SK-N-SH (cell line): ENCODE results near the gene RHBG. TPM values are rescaled to one million over a fixed set of nuclear protein-coding genes. Genes with fewer than 3 reads are reported as not detected.

Experiments
- CTCF ChIA-PET: fragments of 300-600, 350-600 bp; formaldehyde crosslinking; extraction: SDS; loops from one replicate; lab custom pipeline; 2021; lab: Yijun Ruan, JAX
- POLR2A ChIA-PET: fragments of 350-600 bp; sonication (Branson Sonifier 250); formaldehyde crosslinking; extraction: SDS; loops from one replicate; lab custom pipeline; 2020; ENCODE audit warnings: antibody characterized with exemption, inconsistent platforms; lab: Yijun Ruan, JAX
- DNase-seq: peaks from one replicate; pipeline ENCODE4 v3.0.0; 2012
- H2AFZ ChIP-seq: fragments of 200-600 bp; sonication (generic); 2 replicates; pipeline ENCODE4 v1.8.1; 2016; ENCODE audit warnings: antibody characterized with exemption, mild to moderate bottlenecking, low read depth
- H3F3A ChIP-seq: fragments of 200-600 bp; sonication (generic); replicated peaks from 2 replicates; pipeline ENCODE3; 2016; ENCODE audit warnings: antibody characterized with exemption, mild to moderate bottlenecking; ENCODE audit not compliant: insufficient read depth
- H3K27ac ChIP-seq, 2 experiments: fragments of 200-500 bp in 1 of 2; fragments of 200-600 bp in 1 of 2; sonication (Bioruptor generic) in 1 of 2; sonication (generic), shearing (Covaris generic) in 1 of 2; 2 replicates each; pipeline versions ENCODE4 v1.5.1 to v1.6.1; 2014 to 2016; ENCODE audit warnings: low read depth in 2 of 2, inconsistent platforms in 1 of 2, low read length in 1 of 2, mild to moderate bottlenecking in 1 of 2, mixed read lengths in 1 of 2
- H3K27me3 ChIP-seq: fragments of 200-600 bp; sonication (generic), shearing (Covaris generic); 2 replicates; pipeline ENCODE4 v1.6.1; 2016; ENCODE audit warnings: mixed run types; ENCODE audit not compliant: insufficient read depth
- H3K36me3 ChIP-seq, 2 experiments: fragments of 200-500 bp in 1 of 2; fragments of 200-600 bp in 1 of 2; sonication (Bioruptor generic) in 1 of 2; sonication (generic) in 1 of 2; replicated peaks in 1 of 2; 2 replicates each; pipeline versions ENCODE3 to v1.5.1; 2014 to 2016; ENCODE audit warnings: low read length in 1 of 2, mild to moderate bottlenecking in 1 of 2; ENCODE audit not compliant: insufficient read depth in 2 of 2, control insufficient read depth in 1 of 2
- H3K4me1 ChIP-seq, 2 experiments: fragments of 200-500 bp in 1 of 2; fragments of 200-600 bp in 1 of 2; sonication (Bioruptor generic) in 1 of 2; sonication (generic), shearing (Covaris generic) in 1 of 2; 2 replicates each; pipeline versions ENCODE4 v1.5.1 to v1.6.1; 2014 to 2016; ENCODE audit warnings: low read depth in 1 of 2, low read length in 1 of 2, mixed run types in 1 of 2; ENCODE audit not compliant: insufficient read depth in 2 of 2, control insufficient read depth in 1 of 2
- H3K4me2 ChIP-seq: fragments of 200-600 bp; sonication (generic), shearing (Covaris generic); 2 replicates; pipeline ENCODE4 v1.6.1; 2017; ENCODE audit warnings: mixed run types
- H3K4me3 ChIP-seq, 2 experiments: fragments of 200-500 bp in 1 of 2; fragments of 200-600 bp in 1 of 2; sonication (Bioruptor generic) in 1 of 2; sonication (generic), shearing (Covaris generic) in 1 of 2; 2 replicates each; pipeline versions ENCODE4 v1.5.1 to v1.8.1; 2014 to 2016; ENCODE audit warnings: low read depth in 2 of 2, inconsistent platforms in 1 of 2, low read length in 1 of 2, mild to moderate bottlenecking in 1 of 2, mixed read lengths in 1 of 2, moderate library complexity in 1 of 2
- H3K79me2 ChIP-seq: fragments of 200-600 bp; sonication (generic); 2 replicates; pipeline ENCODE4 v1.8.1; 2017; ENCODE audit warnings: mild to moderate bottlenecking; ENCODE audit not compliant: insufficient read depth
- H3K9ac ChIP-seq: fragments of 200-600 bp; sonication (generic); 2 replicates; pipeline ENCODE4 v1.6.1; 2017; ENCODE audit warnings: mixed run types
- H3K9me2 ChIP-seq: fragments of 200-600 bp; sonication (generic); 2 replicates; pipeline ENCODE4 v1.6.1; 2017; ENCODE audit warnings: mixed run types
- H3K9me3 ChIP-seq: fragments of 200-600 bp; sonication (generic); 2 replicates; pipeline ENCODE4 v1.6.1; 2017; ENCODE audit warnings: mixed run types, mild to moderate bottlenecking, moderate library complexity
- H4K20me1 ChIP-seq: fragments of 200-600 bp; sonication (generic); 2 replicates; pipeline ENCODE4 v1.6.1; 2017; ENCODE audit warnings: mild to moderate bottlenecking, mixed run types; ENCODE audit not compliant: insufficient read depth
- ELF1 ChIP-seq: IDR thresholded peaks from 2 replicates; pipeline ENCODE4 v1.4.0; 2012
- EZH2phosphoT487 ChIP-seq: fragments of 200-600 bp; sonication (generic); IDR thresholded peaks from 2 replicates; pipeline ENCODE4 v1.6.1; 2017; ENCODE audit warnings: low read depth, mixed run types, mild to moderate bottlenecking, antibody characterized with exemption, moderate library complexity, borderline replicate concordance
- FOSL2 ChIP-seq: IDR thresholded peaks from 2 replicates; pipeline ENCODE4 v1.4.0; 2012; ENCODE audit warnings: low read depth, mild to moderate bottlenecking, moderate library complexity, borderline replicate concordance
- FOXJ3 ChIP-seq: sonication (generic); formaldehyde crosslinking; IDR thresholded peaks from 2 replicates; pipeline ENCODE4 v1.5.1; 2020; ENCODE audit warnings: mild to moderate bottlenecking, missing genetic modification reagents
- FOXM1 ChIP-seq: IDR thresholded peaks from 2 replicates; pipeline ENCODE4 v1.4.0; 2012; ENCODE audit warnings: low read depth, mild to moderate bottlenecking
- GABPA ChIP-seq: IDR thresholded peaks from 2 replicates; pipeline ENCODE4 v1.4.0; 2012; ENCODE audit warnings: low read depth, mild to moderate bottlenecking
- MAX ChIP-seq: IDR thresholded peaks from 2 replicates; pipeline ENCODE4 v1.4.0; 2012; ENCODE audit warnings: low read depth
- NFIC ChIP-seq: IDR thresholded peaks from 2 replicates; pipeline ENCODE4 v1.4.0; 2012; ENCODE audit warnings: borderline replicate concordance
- NRF1 ChIP-seq: IDR thresholded peaks from 2 replicates; pipeline ENCODE4 v1.6.1; 2012; ENCODE audit warnings: low read depth, mild to moderate bottlenecking, low read length
- RAD21 ChIP-seq: IDR thresholded peaks from 2 replicates; pipeline ENCODE4 v1.6.1; 2012; ENCODE audit warnings: mild to moderate bottlenecking, low read length
- RFX5 ChIP-seq: IDR thresholded peaks from 2 replicates; pipeline ENCODE4 v1.6.1; 2012; ENCODE audit warnings: mild to moderate bottlenecking, improper control_type of control experiment, low read length
- RXRA ChIP-seq: IDR thresholded peaks from 2 replicates; pipeline ENCODE4 v1.4.0; 2012; ENCODE audit warnings: low read depth, mild to moderate bottlenecking, borderline replicate concordance
- SIN3A ChIP-seq: IDR thresholded peaks from 2 replicates; pipeline ENCODE4 v1.6.1; 2012; ENCODE audit warnings: low read depth, mild to moderate bottlenecking, low read length, moderate library complexity, borderline replicate concordance
- TCF12 ChIP-seq: IDR thresholded peaks from 2 replicates; pipeline ENCODE4 v1.4.0; 2012
- TEAD4 ChIP-seq: IDR thresholded peaks from 2 replicates; pipeline ENCODE4 v1.4.0; 2012; ENCODE audit warnings: mild to moderate bottlenecking, borderline replicate concordance; ENCODE audit not compliant: insufficient read depth
- YY1 ChIP-seq: IDR thresholded peaks from 2 replicates; pipeline ENCODE4 v1.4.0; 2012; ENCODE audit warnings: low read depth, mild to moderate bottlenecking
- WGBS: methylation state at CpG from one replicate; pipeline ENCODE4 v1.1.6; 2017; ENCODE audit warnings: low lambda C conversion rate; 5-methylcytosine and 5-hydroxymethylcytosine counted together
- polyA plus RNA-seq, 3 experiments: library from polyadenylated mRNA; depleted of rRNA; stranded (reverse); fragments of >200 nt; gene quantifications; 2 replicates each; pipeline ENCODE4 v1.2.3, GENCODE V29; 2012
- TF ChIP-seq, protein P1 (sequence below): IDR thresholded peaks from 2 replicates; pipeline ENCODE4 v1.4.0; 2012; ENCODE audit warnings: low read depth, borderline replicate concordance

The RHBG gene
- polyA plus RNA-seq, 1 of the 3 experiments (the other 2 are of a cell fraction), result 0.18 TPM

DNA sequence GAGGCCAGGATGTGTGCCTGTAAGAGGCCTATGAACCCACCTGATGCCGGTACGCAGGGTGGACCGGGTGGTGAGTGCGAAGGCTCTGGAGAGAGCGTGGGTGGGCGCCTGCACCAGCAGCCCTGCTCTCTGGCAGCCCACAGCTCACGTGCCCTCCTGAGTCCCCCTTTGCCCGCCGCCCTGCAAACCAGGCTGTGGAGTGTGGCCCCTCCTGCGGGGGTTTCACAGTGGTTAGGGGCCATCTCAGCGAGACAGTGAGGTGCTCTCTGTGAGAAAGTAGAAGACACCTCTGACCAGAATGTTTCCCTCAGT is 22.3 kb downstream of the RHBG start:
- CTCF ChIA-PET, result interaction anchor here (1.4 to 5.7 kb wide), 3 partner anchors 19 to 54 kb away, joined by 3 to 47 read pairs (median 6); no protein-coding TSS in a partner anchor

GRCh38 chr1:156391701-156392100 is 22.7 kb downstream of the RHBG start:
- Histone ChIP-seq H3K27ac (no peak overlapping the region), H3F3A (no peaks in the 10 kb centered on the region), H4K20me1 (no peaks in the 10 kb centered on the region), H3K9me3 (no peaks in the 10 kb centered on the region), H3K27me3 (no peaks in the 10 kb centered on the region; the same call in 1 of the 2 replicates), H3K36me3 (no peaks in the 10 kb centered on the region), H2AFZ (no peak overlapping the region), H3K9me2 (no peaks in the 10 kb centered on the region), H3K9ac (no peak overlapping the region), H3K4me1 (peaks cover 0 to 6% of the 10 kb centered on the region in 2 experiments; a peak in 1 of 4 replicates), H3K4me2 (no peak overlapping the region), H3K4me3 (no peak overlapping the region), H3K79me2 (no peaks in the 10 kb centered on the region)
- CTCF ChIA-PET, result interaction anchor here (1.2 to 5.7 kb wide), 3 partner anchors 10 to 54 kb away, joined by 3 to 47 read pairs (median 4); no protein-coding TSS in a partner anchor
- POLR2A ChIA-PET, result no interaction called here
- DNase-seq, result no peak
- TF ChIP-seq MAX, result no peak
- TF ChIP-seq TEAD4, result no peak
- TF ChIP-seq, protein P1, sequence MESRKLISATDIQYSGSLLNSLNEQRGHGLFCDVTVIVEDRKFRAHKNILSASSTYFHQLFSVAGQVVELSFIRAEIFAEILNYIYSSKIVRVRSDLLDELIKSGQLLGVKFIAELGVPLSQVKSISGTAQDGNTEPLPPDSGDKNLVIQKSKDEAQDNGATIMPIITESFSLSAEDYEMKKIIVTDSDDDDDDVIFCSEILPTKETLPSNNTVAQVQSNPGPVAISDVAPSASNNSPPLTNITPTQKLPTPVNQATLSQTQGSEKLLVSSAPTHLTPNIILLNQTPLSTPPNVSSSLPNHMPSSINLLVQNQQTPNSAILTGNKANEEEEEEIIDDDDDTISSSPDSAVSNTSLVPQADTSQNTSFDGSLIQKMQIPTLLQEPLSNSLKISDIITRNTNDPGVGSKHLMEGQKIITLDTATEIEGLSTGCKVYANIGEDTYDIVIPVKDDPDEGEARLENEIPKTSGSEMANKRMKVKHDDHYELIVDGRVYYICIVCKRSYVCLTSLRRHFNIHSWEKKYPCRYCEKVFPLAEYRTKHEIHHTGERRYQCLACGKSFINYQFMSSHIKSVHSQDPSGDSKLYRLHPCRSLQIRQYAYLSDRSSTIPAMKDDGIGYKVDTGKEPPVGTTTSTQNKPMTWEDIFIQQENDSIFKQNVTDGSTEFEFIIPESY, result no peak
- no peak for TF ChIP-seq GABPA
- 83% methylated on average over 7 of the region's 8 CpGs for WGBS

More for the DNA sequence above, 22.3 kb downstream of the RHBG start:
- no peak for DNase-seq
- Histone ChIP-seq H2AFZ (no peak overlapping the region), H3K4me1 (peaks cover 0 to 6% of the 10 kb centered on the region in 2 experiments; a peak in 1 of 4 replicates), H3F3A (no peaks in the 10 kb centered on the region), H3K27ac (no peak overlapping the region), H3K36me3 (no peaks in the 10 kb centered on the region), H3K9ac (no peak overlapping the region), H3K4me2 (no peak overlapping the region), H3K27me3 (no peaks in the 10 kb centered on the region; the same call in 1 of the 2 replicates), H3K9me2 (no peaks in the 10 kb centered on the region)
- WGBS, result 82% methylated on average over 8 of the region's 11 CpGs
- POLR2A ChIA-PET, result no interaction called here
- TF ChIP-seq NRF1 (no peak), FOXM1 (no peak), FOXJ3 (no peak), SIN3A (no peak), RFX5 (no peak)
- TF ChIP-seq, all 33 proteins: peak for 0
- Histone ChIP-seq H3K9me3 (no peaks in the 10 kb centered on the region), H3K4me3 (no peak overlapping the region), H3K79me2 (no peaks in the 10 kb centered on the region), H4K20me1 (no peaks in the 10 kb centered on the region)

DNA sequence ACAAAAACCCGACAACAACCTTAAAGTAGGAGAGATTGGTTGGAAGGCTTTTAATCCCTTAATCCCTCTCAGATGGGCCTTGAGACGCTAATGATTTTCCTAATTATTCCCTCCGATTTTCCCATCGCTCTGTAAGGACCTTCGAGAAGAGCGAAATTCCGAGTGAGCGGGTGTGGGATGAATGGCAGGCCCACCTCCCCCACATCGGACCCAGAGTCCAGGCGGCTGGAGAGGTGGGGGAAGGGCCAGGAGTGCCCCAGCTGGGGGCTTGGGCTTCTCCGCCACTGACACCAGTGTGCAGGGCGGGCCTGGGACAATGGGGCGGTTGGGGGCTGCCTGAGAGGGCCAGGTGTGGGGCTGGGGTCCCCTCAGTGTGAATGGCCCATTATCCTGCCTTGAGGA is 23.4 kb downstream of the RHBG start:
- Histone ChIP-seq H3K27me3 (no peaks in the 10 kb centered on the region; the same call in 1 of the 2 replicates), H3K36me3 (no peaks in the 10 kb centered on the region), H3K9ac (no peak overlapping the region), H2AFZ (no peak overlapping the region), H3K4me2 (no peak overlapping the region), H3K27ac (no peak overlapping the region), H3K4me3 (no peak overlapping the region), H4K20me1 (no peaks in the 10 kb centered on the region), H3K9me2 (no peaks in the 10 kb centered on the region), H3K79me2 (no peaks in the 10 kb centered on the region), H3K4me1 (peaks cover 0 to 6% of the 10 kb centered on the region in 2 experiments; a peak in 1 of 4 replicates), H3F3A (no peaks in the 10 kb centered on the region), H3K9me3 (no peaks in the 10 kb centered on the region)
- CTCF ChIA-PET, result interaction anchor here (1.2 to 5.7 kb wide), 2 partner anchors 9 to 53 kb away, joined by 4 to 47 read pairs; no protein-coding TSS in a partner anchor
- POLR2A ChIA-PET, result no interaction called here
- no peak for DNase-seq
- WGBS, result 90% methylated on average over 9 of the region's 13 CpGs
- TF ChIP-seq YY1 (no peak), RAD21 (no peak), EZH2phosphoT487 (no peak), FOSL2 (no peak), RXRA (no peak), FOXJ3 (no peak), ELF1 (no peak), FOXM1 (no peak), NFIC (no peak), TCF12 (no peak)
- TF ChIP-seq, protein P1, result no peak
